Measurements from ENCODE around the gene EID3. TPM values are rescaled to one million over a fixed set of nuclear protein-coding genes. Genes with fewer than 3 reads are reported as not detected.

EID3 gene
- total RNA-seq, 1 experiment from 2014 or later: 1.4 TPM

GRCh38 chr12:104273503-104273902 is 30.0 kb upstream of the EID3 start:
- no peak overlapping the region for H2BK5ac ChIP-seq (ENCODE audit: insufficient read length, low read length)
- H3K23ac ChIP-seq (ENCODE audit: insufficient read length, low read depth, low read length): no peak overlapping the region
- no peaks in the 10 kb centered on the region for H3K4me1 ChIP-seq (ENCODE audit: insufficient read depth, low read length)
- no peak overlapping the region for H2BK12ac ChIP-seq (ENCODE audit: insufficient read length, low read depth, low read length)
- no peak overlapping the region for H2AK5ac ChIP-seq (ENCODE audit: insufficient read length, low read length)
- no peak overlapping the region for H4K5ac ChIP-seq (ENCODE audit: insufficient read length, low read depth, low read length)
- DNase-seq: no peak
- H3K14ac ChIP-seq (ENCODE audit: insufficient read depth, low read length): no peak overlapping the region
- H4K91ac ChIP-seq (ENCODE audit: insufficient read length, low read depth, low read length): no peak overlapping the region
- WGBS (ENCODE audit: extremely low coverage, insufficient read length, low lambda C conversion rate): no CpG with 5 or more reads among the region's 11 CpGs
- H3K4ac ChIP-seq (ENCODE audit: low read depth, low read length): no peak overlapping the region
- H3K36me3 Mint-ChIP-seq (ENCODE audit: insufficient read depth in 1 of 3, low read depth in 3 of 3): no peaks in the 10 kb centered on the region
- H3T11ph ChIP-seq (ENCODE audit: low read length): no peak overlapping the region
- no peak overlapping the region for H2BK20ac ChIP-seq (ENCODE audit: low read depth, low read length, poor library complexity, severe bottlenecking)
- H3K56ac ChIP-seq (ENCODE audit: insufficient read length, low read depth, low read length): no peak overlapping the region
- H3K9ac ChIP-seq (ENCODE audit: extremely low read depth, insufficient read length, low read length): no peak overlapping the region
- no peak overlapping the region for H3K4me3 Mint-ChIP-seq
- no peak overlapping the region for H3K27ac Mint-ChIP-seq
- H3K27ac ChIP-seq (ENCODE audit: insufficient read length, low read depth, low read length): no peak overlapping the region
- H2BK120ac ChIP-seq (ENCODE audit: low read depth, low read length, poor library complexity, severe bottlenecking): no peak overlapping the region
- no peaks in the 10 kb centered on the region for H3K27me3 Mint-ChIP-seq (ENCODE audit: low read depth)
- no peaks in the 10 kb centered on the region for H3K9me3 ChIP-seq (ENCODE audit: control insufficient read depth, low read depth, low read length)
- H2AFZ ChIP-seq (ENCODE audit: low read length): no peak overlapping the region
- H3K9me3 Mint-ChIP-seq: no peaks in the 10 kb centered on the region
- H3K23me2 ChIP-seq (ENCODE audit: insufficient read length, low read depth, low read length, poor library complexity, severe bottlenecking): no peaks in the 10 kb centered on the region
- no peak for TF ChIP-seq CTCF (conservative IDR thresholded peaks at IDR 0.05)
- H3K18ac ChIP-seq (ENCODE audit: insufficient read length, low read depth, low read length): no peak overlapping the region
- H2BK15ac ChIP-seq (ENCODE audit: low read depth, low read length): no peak overlapping the region
- no peaks in the 10 kb centered on the region for H3K27me3 ChIP-seq (ENCODE audit: insufficient read depth, low read length)
- H4K20me1 ChIP-seq (ENCODE audit: control insufficient read depth, insufficient read depth, insufficient read length): no peaks in the 10 kb centered on the region
- H4K8ac ChIP-seq (replicated peaks; ENCODE audit: insufficient read length, low read depth, low read length): no peak overlapping the region
- no peaks in the 10 kb centered on the region for H3K79me1 ChIP-seq (ENCODE audit: insufficient read depth, low read depth, low read length, poor library complexity, severe bottlenecking)
- H3K79me2 ChIP-seq (ENCODE audit: insufficient read depth, low read length): no peaks in the 10 kb centered on the region
- H3K4me1 Mint-ChIP-seq: no peaks in the 10 kb centered on the region
- no peak overlapping the region for H3K4me2 ChIP-seq (ENCODE audit: insufficient read depth, insufficient read length, low read length)

Data from H9 (cell line).